Thyroid gland (tissue), 4 donors: ENCODE data around the gene RPAP2.

Experiments
- CTCF ChIP-seq, 6 experiments: fragments of 200-600 bp in 3 of 6; fragments of 450-650 bp in 3 of 6; sonication (generic) in 3 of 6; IDR thresholded peaks; one replicate each; pipeline ENCODE4 v1.5.1; 2016 to 2019; ENCODE audit warnings: antibody characterized with exemption in 6 of 6, mild to moderate bottlenecking in 2 of 6, inconsistent platforms in 1 of 6, moderate library complexity in 1 of 6
- POLR2A ChIP-seq, 2 donors: fragments of 450-650 bp; IDR thresholded peaks; one replicate each; pipeline ENCODE4 v1.6.1; 2017; ENCODE audit warnings: antibody characterized with exemption in 2 of 2, mild to moderate bottlenecking in 2 of 2, moderate library complexity in 1 of 2

GRCh38 chr1:92354259-92354658, 55.4 kb downstream of the RPAP2 start:
- TF ChIP-seq POLR2A (IDR thresholded peaks at IDR 0.05) = no peak
- TF ChIP-seq CTCF (IDR thresholded peaks at IDR 0.05) = no peak
